Measurements from ENCODE around the gene CYP2A6.
"Not testable (repeated sequence)": the region's sequence is repeated elsewhere in the genome, so short reads cannot be mapped to it uniquely, and the experiment has no call there.

Gene CYP2A6, protein sequence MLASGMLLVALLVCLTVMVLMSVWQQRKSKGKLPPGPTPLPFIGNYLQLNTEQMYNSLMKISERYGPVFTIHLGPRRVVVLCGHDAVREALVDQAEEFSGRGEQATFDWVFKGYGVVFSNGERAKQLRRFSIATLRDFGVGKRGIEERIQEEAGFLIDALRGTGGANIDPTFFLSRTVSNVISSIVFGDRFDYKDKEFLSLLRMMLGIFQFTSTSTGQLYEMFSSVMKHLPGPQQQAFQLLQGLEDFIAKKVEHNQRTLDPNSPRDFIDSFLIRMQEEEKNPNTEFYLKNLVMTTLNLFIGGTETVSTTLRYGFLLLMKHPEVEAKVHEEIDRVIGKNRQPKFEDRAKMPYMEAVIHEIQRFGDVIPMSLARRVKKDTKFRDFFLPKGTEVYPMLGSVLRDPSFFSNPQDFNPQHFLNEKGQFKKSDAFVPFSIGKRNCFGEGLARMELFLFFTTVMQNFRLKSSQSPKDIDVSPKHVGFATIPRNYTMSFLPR

DNA sequence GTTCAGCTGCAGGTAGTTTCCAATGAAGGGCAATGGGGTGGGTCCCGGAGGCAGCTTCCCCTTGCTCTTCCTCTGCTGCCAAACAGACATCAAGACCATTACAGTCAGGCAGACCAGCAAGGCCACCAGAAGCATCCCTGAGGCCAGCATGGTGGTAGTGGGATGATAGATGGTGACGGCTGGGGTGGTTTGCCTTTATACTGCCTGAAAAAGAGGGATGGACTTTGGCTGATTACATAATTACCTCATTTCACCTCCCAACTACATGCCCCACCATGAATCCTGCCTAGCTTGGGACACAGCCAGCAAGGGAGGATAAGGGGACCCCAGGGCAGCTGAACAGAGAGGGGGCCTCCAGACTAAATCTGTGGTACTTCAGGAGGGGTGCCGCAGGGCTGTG is at the start of gene CYP2A6:
TSS of gene CYP2A6 (minus strand) at position 171 of the 400 bp plus-strand sequence. CDS start at position 150, 21 bp downstream.
- DNase-seq (ENCODE audit: low read depth in 4 of 4, low spot score in 1 of 4): not testable (repeated sequence)

DNA sequence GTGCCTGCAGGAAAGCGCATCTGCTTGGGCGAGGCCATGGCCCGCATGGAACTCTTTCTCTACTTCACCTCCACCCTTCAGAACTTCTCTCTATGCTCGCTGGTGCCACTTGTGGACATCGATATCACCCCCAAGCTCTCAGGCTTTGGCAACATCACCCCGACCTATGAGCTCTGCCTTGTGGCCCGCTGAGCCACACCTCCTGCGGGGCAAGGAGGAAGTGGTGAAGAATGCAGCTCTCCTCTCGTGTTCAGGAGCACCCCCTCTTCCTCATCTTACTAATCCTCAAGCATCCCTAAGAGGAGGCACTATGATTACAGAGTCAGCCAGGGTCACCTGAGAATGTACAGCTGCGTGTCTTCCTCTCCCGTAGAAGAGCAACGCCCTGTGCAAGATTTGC is 49.7 kb upstream of the CYP2A6 start:
- not testable (repeated sequence) for DNase-seq (ENCODE audit: low read depth in 4 of 4, low spot score in 1 of 4)

DNA sequence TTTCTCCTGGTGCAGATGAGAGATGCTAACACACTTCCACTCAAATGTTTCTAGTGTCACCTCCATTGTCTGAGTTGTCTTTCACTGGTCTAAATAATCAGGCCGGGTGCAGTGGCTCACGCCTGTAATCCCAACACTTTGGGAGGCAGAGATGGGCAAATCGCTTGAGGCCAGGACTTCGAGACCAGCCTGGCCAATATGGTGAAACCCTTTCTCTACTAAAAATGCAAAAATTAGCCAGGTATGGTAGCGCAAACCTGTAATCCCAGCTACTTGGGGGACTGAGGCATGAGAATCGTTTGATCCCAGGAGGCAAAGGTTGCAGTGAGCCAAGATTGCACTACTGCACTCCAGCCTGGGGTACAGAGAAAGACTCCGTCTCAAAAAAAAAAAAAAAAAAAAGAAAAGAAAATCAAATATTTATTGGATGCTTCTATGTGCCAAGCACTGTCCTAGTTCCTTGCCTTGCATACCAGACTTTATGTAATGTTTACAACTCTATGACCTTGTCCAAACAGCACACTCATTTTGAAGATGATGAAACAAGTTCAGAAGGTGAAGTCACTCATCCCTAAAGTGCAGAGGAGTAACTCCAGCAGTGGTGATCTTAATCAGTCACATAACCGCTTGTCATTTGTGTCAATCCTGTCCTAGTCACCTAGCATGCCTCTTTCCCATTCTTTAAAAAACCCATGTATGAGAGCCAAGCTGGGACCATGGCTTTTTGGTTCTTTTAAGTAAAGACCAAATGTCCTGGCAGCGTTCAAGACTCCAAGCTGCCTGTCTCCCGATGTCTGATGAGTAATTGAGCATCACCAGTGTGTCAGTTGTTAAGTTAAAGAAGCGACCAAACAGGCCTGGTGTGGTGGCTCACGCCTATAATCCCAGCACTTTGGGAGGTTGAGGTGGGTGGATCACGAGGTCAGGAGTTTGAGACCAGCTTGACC is 46.9 kb upstream of the CYP2A6 start:
- DNase-seq (ENCODE audit: low read depth in 4 of 4, low spot score in 1 of 4): not testable (repeated sequence)

DNA sequence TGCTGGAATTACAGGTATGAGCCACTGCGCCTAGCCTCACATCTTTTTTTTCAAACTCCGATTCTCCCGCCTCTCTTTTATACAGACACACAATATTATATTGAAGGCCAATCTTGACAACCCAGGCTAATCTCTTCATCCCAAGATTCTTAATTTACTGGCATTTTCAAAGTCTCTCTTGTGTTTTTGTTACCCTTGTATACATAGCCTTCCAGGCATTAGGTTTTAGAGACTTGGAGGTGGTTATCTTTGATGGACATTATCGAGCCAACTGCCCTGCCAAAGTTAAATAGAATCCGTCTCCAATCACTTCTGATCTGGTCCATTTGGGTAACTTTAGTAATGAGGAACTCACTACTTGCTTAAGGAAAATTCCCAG is 46.2 kb upstream of the CYP2A6 start:
- DNase-seq (ENCODE audit: low read depth in 4 of 4, low spot score in 1 of 4): no peak

DNA sequence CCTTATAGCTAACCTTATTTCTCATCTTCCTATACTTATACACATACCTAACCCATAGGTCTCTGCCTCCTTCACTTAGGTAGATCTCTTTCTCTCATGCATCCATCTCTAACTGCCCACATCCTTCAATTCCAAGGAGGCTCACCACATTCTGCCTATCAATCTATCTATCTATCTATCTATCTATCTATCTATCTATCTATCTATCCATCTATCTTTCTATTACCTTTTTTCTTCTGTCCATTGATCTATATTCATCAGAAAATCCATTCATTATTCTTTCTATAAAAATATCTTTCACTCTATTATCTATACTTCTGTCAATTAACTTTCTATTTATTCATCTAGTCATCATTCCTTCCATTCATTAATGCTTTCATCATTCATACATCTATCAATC is 42.9 kb upstream of the CYP2A6 start:
- DNase-seq (ENCODE audit: low read depth in 4 of 4, low spot score in 1 of 4): no peak

DNA sequence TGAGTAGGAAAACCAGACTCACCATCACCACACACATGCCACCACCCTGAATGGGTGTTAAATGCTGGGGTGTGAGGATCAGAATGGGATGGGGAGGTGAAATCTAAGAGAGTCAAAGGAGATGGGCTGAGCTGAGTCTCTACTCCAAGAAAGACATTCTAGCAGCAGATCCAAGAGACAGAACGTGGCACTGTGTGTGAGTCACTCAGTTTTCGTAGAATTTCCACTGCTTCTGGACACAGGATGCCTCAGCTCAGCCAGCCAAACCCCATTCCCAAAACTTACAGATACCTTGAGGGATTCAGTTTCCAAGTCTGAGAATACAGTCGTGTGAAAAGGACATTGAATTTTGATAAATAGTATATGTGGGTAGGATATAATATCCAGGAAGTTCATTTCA is 39.1 kb upstream of the CYP2A6 start:
- no peak for DNase-seq (ENCODE audit: low read depth in 4 of 4, low spot score in 1 of 4)

DNA sequence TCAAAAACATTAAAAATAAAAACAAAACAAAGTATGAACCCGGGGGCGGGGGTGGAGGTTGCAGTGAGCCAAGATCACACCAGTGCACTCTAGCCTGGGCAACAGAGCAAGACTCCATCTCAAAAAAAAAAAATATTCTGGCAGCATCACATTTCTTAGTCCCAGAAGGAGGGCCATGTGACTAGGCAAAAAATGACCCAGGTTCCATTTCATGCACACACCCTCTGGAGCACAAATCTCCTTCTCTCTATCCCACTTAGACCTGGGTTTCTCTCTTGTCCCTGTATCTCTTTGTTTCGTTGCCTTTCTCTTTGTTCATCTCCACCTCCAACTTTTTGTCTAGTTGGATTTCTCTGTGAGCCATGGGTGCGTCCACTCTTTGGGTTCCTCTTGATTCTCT is 37.9 kb upstream of the CYP2A6 start:
- DNase-seq (ENCODE audit: low read depth in 4 of 4, low spot score in 1 of 4): no peak

DNA sequence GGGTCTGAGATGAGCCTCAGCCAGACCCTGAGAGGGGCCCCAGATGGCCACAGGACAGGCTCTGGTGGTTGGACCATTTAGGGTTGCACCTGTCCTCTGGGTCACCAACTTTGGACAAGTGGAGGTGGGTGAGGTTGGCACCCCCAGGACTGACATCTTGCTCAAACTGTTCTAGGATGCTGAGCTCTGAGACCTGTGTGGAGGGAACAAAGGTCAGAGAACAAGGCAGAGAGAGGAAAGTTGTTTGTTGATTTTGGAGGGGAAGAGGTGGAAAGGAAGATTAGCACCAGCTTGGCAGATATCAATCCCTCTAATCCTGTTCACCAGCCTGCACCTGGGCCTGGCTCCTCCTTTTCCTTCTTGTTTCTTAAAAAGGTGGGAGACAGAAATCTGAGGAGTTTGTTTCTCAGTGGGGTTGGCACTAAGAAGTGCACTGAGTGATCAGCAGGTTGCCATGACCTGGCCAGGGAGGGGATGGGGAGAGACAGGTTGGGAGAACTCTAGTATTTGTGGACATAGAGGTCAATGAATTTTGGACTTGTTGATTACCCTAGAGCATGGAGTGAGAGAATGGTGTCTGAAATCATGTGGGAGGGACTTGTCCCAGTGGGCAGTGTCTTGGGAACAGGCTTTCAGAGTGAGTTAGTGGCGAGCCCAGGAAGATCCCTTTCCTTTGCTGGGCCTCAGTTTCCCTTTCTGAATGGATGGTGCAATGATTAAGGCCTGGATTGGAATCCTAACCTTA is 34.1 kb upstream of the CYP2A6 start:
- DNase-seq (ENCODE audit: low read depth in 4 of 4, low spot score in 1 of 4): not testable (repeated sequence)

DNA sequence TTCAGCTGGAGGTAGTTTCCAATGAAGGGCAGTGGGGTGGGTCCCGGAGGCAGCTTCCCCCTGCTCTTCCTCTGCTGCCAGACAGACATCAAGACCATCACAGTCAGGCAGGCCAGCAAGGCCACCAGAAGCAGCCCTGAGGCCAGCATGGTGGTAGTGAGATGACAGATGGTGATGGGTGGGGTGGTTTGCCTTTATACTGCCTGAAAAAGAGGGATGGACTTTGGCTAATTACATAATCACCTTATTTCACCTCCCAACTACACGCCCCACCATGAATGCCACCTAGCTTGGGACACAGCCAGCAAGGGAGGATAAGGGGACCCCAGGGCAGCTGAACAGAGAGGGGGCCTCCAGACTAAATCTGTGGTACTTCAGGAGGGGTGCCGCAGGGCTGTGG is 31.8 kb upstream of the CYP2A6 start, which contains the start of gene CYP2A7:
TSS of gene CYP2A7 (minus strand) at position 170 of the 400 bp plus-strand sequence. CDS start at position 149, 21 bp downstream.
- DNase-seq (ENCODE audit: low read depth in 4 of 4, low spot score in 1 of 4): not testable (repeated sequence)

DNA sequence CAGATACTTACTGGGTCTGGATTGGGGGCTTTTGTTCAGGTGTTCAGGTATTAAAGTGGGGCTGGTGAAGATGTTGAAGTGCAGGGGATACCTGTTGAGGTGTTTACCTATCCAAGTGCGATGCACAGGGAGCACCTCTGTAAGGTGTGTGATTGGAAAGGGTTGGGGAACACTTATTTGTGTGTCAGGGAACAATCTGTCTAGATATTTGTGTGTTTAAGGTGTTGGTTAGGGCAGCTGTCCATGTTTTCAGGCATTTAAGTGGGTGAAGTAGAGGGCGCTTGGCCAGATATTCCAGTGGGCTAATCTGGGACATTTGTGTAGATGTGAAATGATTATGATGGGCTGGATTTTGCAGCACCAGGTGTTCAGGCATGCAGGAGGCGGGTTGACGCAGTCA is 29.1 kb upstream of the CYP2A6 start:
- DNase-seq (ENCODE audit: low read depth in 4 of 4, low spot score in 1 of 4): not testable (repeated sequence)

DNA sequence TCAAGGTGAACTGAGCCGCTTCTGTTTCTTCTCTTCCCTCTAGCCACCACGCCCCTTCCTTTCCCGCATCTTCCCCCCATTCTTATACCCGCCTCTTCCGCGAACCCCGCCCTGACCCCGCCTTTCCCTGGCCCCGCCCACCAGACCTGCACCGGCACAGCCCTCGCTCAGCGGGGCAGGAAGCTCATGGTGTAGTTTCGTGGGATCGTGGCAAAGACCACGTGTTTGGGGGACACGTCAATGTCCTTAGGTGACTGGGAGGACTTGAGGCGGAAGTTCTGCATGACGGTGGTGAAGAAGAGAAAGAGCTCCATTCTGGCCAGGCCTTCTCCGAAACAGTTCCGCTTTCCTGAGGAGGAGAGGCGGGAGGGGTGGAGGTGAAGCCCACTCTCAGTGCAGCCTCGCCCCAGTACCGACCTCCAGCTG is 25.3 kb upstream of the CYP2A6 start:
- DNase-seq (ENCODE audit: low read depth in 4 of 4, low spot score in 1 of 4): peak; percentile 76 to 86 (median 78)

DNA sequence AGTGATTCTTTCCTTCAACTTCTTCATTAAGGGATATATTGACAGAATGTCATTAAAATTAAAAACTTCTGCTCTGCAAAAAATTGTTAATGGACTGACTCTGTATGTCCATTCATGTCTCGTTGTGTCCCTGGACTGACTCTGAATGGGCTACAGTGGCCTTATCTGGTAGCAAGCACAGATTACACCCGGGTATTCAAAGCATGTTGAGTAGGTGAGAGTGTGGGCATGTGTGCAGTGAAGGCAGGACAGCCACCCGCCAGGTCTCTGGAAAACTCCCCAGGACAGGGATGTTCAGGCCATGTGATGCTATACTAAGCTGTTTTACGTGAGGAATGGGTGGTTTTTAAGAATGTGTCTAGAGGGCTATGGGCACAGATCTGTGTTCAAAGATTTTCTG is 24.6 kb upstream of the CYP2A6 start:
- not testable (repeated sequence) for DNase-seq (ENCODE audit: low read depth in 4 of 4, low spot score in 1 of 4)

DNA sequence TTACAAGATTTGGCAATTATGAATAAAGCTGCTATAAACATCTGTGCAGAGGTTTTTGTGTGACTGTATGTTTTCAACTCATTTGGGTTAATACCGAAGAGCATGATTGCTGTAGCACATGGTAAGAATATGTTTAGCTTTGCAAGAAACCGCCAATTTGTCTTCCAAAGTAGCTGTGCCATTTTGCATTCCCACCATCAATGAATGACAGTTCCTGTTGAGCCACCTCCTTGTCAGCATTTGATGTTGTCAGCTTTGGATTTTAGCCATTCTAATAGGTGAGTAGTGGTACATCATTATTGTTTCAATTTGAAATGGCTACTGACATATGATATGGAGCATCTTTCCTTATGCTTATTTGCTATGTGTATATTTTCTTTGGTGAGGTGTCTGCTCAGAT is 23.6 kb upstream of the CYP2A6 start:
- DNase-seq (ENCODE audit: low read depth in 4 of 4, low spot score in 1 of 4): not testable (repeated sequence)

DNA sequence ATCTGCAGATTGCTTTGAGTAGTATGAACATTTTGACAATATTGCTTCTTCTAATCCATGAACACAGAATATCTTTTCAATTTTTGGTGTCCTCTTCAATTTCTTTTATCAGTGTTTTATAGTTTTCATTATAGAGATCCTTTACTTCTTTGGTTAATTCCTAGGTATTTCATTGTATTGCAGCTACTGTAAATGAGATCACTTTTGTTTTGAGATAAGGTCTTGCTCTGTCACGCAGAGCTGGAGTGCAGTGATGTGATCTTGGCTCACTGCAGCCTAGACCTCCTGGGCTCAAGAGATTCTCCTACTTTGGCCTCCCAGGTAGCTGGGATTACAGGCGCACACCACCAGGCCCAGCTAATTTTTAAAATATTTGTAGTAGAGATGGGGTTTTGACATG is 22.0 kb upstream of the CYP2A6 start:
- no peak for DNase-seq (ENCODE audit: low read depth in 4 of 4, low spot score in 1 of 4)

DNA sequence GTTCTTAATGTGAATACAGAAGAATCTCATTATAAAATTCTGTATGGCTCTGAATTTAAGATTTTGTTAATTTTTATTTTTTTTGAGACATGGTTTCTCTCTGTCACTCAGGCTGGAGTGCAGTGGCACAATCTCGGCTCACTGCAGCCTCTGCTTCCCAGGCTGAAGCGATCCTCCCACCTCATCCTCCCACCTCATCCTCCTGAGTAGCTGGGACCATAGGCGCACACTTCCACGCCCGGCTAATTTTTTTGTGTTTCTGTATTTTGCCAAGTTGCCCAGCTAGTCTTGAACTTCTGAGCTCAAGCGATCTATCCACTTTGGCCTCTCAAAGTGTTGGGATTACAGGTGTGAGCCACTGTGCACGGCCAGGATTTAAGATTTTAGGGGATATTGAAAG is 17.5 kb upstream of the CYP2A6 start:
- DNase-seq (ENCODE audit: low read depth in 4 of 4, low spot score in 1 of 4): no peak

DNA sequence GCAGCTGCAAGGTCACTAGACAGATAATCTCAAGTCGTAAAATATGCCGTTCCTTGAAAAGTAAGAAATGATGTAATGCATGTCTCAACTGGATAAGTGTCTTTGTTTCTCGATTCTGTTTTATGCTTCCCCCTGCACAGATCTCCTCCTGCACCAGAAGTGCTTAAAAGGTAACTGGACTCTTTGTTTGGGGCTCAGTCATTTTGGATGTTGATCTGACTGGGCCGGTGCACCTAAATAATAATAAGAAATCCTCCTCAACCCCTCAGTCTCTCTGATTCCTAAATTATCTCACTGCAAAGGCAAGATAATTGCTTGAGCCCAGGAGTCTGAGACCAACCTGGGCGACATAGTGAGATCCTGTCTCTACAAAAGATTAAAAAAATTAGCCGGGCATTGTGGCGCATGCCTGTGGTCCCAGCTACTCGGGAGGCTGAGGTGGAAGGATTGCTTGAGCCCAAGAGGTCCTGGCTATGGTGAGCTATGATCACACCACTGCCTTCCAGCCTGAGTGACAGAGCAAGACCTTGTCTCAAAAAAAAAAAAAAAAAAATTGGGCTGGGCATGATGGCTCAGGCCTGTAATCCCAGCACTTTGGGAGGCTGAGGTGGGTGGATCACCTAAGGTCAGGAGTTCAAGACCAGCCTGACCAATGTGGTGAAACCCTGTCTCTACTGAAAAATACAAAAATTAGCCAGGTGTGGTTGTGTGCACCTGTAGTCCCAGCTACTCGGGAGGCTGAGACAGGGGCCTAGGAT is 14.7 kb upstream of the CYP2A6 start:
- DNase-seq (ENCODE audit: low read depth in 4 of 4, low spot score in 1 of 4): not testable (repeated sequence)

DNA sequence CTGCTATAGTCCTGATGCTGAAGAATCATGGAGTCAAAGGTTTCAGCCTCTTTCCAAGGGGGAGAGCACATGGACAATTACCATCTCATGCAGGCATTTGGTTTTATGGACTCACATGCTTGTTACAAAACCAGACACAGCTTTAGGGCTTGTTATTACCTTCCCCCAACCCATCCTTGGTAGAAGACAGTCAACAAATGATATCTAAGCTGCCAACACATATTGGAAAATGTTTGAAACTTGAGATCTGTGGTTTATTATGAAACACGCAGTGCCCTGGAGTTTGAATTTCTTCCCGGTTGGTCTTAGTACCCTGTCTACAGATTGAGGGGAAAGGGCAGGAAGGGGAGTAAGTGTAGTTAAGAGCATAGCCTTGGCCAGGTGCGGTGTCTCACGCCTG is 12.5 kb upstream of the CYP2A6 start:
- DNase-seq (ENCODE audit: low read depth in 4 of 4, low spot score in 1 of 4): no peak

DNA sequence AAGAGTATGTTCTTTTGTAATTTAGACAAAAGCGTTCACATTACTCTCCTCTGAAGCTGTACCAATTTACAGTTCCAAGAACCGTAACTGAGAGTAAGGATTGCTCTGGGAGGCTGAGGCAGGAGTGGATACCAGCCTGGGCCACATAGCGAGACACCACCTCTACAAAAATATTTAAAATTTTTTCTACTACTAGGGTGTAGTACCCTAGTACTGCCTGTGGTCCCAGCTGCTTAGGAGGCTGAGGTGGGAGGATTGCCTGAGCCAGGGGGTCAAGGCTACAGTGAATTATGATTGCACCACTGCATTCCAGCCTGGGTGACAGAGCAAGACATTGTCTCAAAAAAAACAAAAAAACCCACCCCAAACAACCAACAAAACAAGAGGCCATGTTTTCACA is 12.1 kb upstream of the CYP2A6 start:
- DNase-seq (ENCODE audit: low read depth in 4 of 4, low spot score in 1 of 4): no peak

DNA sequence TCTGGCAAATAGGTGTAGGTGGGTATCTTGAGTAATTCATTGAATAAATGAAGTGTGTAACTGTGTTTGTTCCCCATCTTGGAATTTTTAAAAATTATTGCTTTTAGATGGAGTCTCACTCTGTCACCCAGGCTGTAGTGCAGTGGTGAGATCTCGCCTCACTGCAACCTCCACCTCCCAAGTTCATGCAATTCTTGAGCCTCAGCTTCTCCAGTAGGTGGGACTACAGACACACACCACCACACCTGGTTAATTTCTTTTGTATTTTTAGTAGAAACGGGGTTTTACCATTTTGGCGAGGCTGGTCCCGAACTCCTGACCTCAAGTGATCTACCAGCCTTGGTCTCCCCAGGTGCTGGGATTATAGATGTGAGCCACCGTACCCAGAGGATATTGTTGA is 7.9 kb upstream of the CYP2A6 start:
- no peak for DNase-seq (ENCODE audit: low read depth in 4 of 4, low spot score in 1 of 4)

DNA sequence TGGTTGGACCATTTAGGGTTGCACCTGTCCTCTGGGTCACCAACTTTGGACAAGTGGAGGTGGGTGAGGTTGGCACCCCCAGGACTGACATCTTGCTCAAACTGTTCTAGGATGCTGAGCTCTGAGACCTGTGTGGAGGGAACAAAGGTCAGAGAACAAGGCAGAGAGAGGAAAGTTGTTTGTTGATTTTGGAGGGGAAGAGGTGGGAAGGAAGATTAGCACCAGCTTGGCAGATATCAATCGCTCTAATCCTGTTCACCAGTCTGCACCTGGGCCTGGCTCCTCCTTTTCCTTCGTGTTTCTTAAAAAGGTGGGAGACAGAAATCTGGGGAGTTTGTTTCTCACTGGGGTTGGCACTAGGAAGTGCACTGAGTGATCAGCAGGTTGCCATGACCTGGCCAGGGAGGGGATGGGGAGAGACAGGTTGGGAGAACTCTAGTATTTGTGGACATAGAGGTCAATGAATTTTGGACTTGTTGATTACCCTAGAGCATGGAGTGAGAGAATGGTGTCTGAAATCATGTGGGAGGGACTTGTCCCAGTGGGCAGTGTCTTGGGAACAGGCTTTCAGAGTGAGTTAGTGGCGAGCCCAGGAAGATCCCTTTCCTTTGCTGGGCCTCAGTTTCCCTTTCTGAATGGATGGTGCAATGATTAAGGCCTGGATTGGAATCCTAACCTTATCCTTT is 2.4 kb upstream of the CYP2A6 start:
- not testable (repeated sequence) for DNase-seq (ENCODE audit: low read depth in 4 of 4, low spot score in 1 of 4)

Data from stimulated activated CD4-positive, alpha-beta T cell treated with anti-CD3 and anti-CD28 coated beads, Interleukin-1b, Interleukin-23, amount 100 ng/mL, for 24 hours (primary cell).